ENCODE results near the gene CNPPD1.

DNA sequence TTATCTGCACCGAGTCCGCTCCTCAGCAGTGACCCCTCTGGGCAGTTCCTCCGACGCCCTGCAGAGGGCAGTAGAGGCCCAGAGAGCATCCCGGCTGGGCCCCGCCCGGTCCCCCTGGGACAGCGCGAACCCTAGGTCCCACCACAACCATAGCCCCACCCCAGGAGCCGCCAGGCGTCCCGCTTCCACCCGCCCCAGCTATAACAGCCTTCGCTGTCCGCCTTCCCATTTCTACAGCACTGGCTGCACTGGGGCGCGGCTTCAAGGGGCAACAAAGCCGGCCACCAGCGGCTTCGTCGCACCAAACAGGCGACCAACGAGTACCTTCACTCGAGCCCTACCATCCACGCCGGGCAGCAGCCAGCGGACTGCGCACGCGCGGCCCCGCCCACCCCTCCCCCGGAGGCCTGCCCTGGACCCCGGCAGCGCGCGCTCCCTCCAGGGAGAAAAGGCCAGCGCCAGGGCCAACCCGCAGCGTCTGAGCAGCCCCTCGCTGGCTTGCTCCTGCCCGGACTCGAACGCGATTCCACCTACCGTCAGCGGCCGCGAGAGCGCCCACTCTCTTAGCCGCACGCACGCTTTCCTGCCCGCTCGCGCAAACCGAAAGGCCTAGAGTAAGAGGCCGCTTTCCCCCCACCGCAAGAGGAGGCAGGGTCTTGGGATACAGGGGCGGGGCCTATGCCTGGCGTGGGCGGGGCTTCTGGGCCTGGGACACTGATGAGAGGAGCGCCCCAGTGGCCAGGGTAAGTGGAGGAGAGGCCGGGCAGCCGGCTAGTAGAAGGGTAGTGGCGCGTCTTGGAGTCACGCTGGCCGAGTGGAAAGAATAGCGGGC is 16.3 kb downstream of the CNPPD1 start, which contains the start of gene NHEJ1:
- TF ChIP-seq POLR2A (IDR thresholded peaks at IDR 0.05; ENCODE audit: low read length) = peak; percentile 70
- no peak for TF ChIP-seq GATA1 (IDR thresholded peaks at IDR 0.05; ENCODE audit: low read depth, low read length)
